Activated CD4-positive, alpha-beta T cell treated with anti-CD3 and anti-CD28 coated beads, Interleukin-2, Interleukin-6, amounts not matched to agents 100 ng/mL and 50 ng/mL, durations not matched to agents 16 hours and 8 hours (primary cell): ENCODE measurements around the gene MICALL2.

Source experiments
- DNase-seq: peaks from one replicate; pipeline ENCODE4 v3.0.0-alpha.2; 2020

Gene MICALL2

GRCh38 chr7:1466524-1467271 is 7.4 kb upstream of the MICALL2 start:
- DNase-seq, result no peak

- no peak for DNase-seq
Measured at GRCh38 chr7:1464694-1465093, 5.4 kb upstream of the MICALL2 start.

- no peak for DNase-seq
Measured at GRCh38 chr7:1463676-1464223, 4.5 kb upstream of the MICALL2 start.

GRCh38 chr7:1461646-1462375 is 2.5 kb upstream of the MICALL2 start:
- no peak for DNase-seq

- no peak for DNase-seq
Measured at GRCh38 chr7:1460821-1461645, 1.8 kb upstream of the MICALL2 start.

- DNase-seq, result no peak
Measured at GRCh38 chr7:1459920-1460820, 900 bp upstream of the MICALL2 start.

- DNase-seq, result peak; percentile 97
Measured at GRCh38 chr7:1459512-1459892, 232 bp upstream of the MICALL2 start.

GRCh38 chr7:1457949-1458682 is 1.2 kb downstream of the MICALL2 start:
- DNase-seq, result no peak

- DNase-seq, result no peak
Measured at GRCh38 chr7:1457059-1457948, 2.0 kb downstream of the MICALL2 start.

GRCh38 chr7:1455955-1456354 is 3.3 kb downstream of the MICALL2 start:
- DNase-seq, result no peak

GRCh38 chr7:1455241-1455939 is 3.9 kb downstream of the MICALL2 start:
- no peak for DNase-seq

GRCh38 chr7:1454542-1454941 is 4.7 kb downstream of the MICALL2 start:
- no peak for DNase-seq

- no peak for DNase-seq
Measured at GRCh38 chr7:1452205-1452604, 7.1 kb downstream of the MICALL2 start.

- no peak for DNase-seq
Measured at GRCh38 chr7:1450987-1451386, 8.3 kb downstream of the MICALL2 start.

- no peak for DNase-seq
Measured at GRCh38 chr7:1450431-1450830, 8.8 kb downstream of the MICALL2 start.

- DNase-seq, result no peak
Measured at GRCh38 chr7:1449951-1450350, 9.3 kb downstream of the MICALL2 start.

GRCh38 chr7:1449501-1449900 is 9.8 kb downstream of the MICALL2 start:
- no peak for DNase-seq

- DNase-seq, result no peak
Measured at GRCh38 chr7:1448958-1449357, 10.3 kb downstream of the MICALL2 start.

- DNase-seq, result no peak
Measured at GRCh38 chr7:1447551-1448244, 11.6 kb downstream of the MICALL2 start.
